ENCODE measurements around the gene JMJD8.

DNA sequence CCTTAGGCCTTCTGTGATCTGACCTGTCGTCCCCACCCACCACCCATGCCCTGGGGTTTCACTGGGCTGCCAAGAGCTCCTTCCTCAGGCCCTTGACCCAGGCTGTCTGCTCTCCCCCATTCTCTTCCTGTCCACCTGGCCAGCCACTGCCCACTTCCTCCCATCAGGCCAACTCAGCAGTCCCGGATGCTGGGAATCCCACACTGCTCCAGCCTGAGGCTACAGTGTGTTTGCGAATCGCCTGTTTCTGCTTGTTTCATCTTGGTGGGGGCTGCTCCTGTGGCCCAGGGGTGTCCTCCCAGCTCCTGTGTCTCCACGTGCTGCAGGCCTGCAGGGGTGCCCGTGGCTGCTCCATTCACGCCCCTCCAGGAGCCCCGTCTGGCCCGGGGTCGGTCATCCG lies 29.9 kb upstream of the JMJD8 start:
- TF ChIP-seq CTCF (IDR thresholded peaks at IDR 0.05) (no peak), POLR2A (IDR thresholded peaks at IDR 0.05) (no peak)
